ENCODE data around the gene COBLL1. TPM values are rescaled to one million over a fixed set of nuclear protein-coding genes. Genes with fewer than 3 reads are reported as not detected.

COBLL1 gene
- total RNA-seq, 3 donors from 2014 or later = 19.5 to 30.0 (median 26.1) TPM

DNA sequence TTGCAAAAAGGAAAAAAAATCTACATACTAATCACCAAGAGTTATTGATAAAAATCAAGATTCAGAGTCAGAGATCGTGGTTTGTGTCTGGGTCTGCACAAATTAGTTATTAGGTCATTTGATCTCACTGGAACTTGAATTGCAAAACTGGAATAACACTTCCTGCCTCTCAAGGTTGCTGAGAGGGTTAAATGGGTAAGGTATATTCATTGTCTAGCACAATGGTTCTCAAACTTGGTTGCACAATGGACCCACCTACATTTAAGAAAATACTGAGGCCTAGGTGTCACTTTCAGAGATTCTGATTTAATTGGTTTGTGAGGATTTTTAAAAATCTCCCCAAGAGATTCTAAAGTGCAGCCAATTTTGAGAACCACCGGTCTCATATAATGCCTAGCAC, 84.8 kb downstream of the COBLL1 start:
- Histone ChIP-seq H3K9me3 (no peaks in the 10 kb centered on the region), H3K4me3 (no peak overlapping the region), H3K36me3 (ENCODE audit: low read depth) (no peaks in the 10 kb centered on the region), H3K4me1 (ENCODE audit: low read depth) (no peaks in the 10 kb centered on the region)
- DNase-seq (no peak), ATAC-seq (no peak)
- intact Hi-C loops (cut with DNase I, micrococcal nuclease) = no loop called here
- no peak for TF ChIP-seq CTCF (IDR thresholded peaks at IDR 0.05)

DNA sequence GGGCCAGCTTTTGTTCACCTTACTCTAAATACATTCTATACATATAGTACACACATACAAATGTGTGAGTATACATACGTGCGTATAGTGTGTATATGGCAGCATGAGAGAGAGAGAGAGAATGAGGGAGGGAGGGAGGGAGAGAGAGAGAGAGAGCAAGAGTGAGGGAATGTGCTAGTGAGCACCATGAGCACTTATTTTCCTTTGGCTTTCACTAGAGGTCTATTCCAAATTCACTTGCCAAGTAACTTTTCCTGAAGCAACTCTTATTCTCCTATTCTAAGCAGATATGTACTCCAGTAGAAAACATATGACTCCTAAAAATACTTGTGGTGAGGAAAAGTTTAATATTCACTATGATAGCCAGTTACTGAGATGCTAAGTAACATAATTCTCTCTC, 85.7 kb downstream of the COBLL1 start:
- DNase-seq (no peak), ATAC-seq (no peak)
- H3K9me3 ChIP-seq = no peaks in the 10 kb centered on the region
- intact Hi-C loops (cut with DNase I, micrococcal nuclease) = no loop called here
- TF ChIP-seq CTCF (IDR thresholded peaks at IDR 0.05) = no peak
- H3K36me3 ChIP-seq (ENCODE audit: low read depth) = no peaks in the 10 kb centered on the region
- no peaks in the 10 kb centered on the region for H3K4me1 ChIP-seq (ENCODE audit: low read depth)
- no peak overlapping the region for H3K4me3 ChIP-seq

DNA sequence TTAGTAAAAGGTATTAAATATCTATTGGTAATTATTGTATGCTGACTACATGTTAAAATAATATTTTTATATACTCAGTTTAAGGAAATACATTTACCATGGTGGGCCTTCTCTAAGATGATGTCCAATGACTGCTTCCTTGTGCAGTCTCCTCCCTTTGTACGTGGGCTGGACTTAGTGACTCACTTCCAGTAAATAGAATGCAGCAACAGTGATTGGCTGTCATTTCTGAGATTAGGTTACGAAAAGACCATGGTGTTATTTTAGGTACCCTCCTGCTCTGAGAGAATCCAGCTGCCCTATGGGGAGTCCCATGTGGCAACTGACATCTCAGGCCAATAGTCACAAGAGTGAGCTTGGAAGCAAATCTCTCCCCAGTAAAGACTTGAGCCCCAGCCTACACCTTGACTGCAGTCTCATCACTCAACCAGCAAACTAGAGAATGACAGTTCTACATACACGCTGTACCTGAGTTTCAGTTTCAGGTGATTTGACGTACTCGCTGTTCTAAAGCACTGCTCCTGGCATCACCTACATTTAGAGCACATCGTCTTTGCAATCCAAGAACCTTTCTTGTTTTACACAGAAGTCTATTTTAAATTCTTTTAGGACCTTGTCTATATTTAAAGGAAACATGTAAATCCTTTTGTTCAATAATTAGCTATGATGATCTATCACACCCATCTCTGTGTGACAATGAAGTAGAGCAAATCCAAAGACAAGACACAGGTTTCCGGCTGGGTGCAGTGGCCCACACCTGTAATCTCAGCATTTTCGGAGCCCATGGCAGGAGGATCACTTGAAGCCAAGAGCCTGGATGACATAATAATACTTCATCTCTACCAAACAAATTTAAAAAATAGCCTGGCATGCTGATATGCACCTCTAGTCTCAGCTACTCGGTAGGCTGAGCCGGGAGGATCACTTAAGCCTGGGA, 87.2 kb downstream of the COBLL1 start:
- H3K4me3 ChIP-seq = no peak overlapping the region
- intact Hi-C loops (cut with DNase I, micrococcal nuclease) = no loop called here
- DNase-seq (no peak), ATAC-seq (peak; percentile 60)
- H3K4me1 ChIP-seq (ENCODE audit: low read depth) = no peaks in the 10 kb centered on the region
- no peak for TF ChIP-seq CTCF (IDR thresholded peaks at IDR 0.05)
- H3K36me3 ChIP-seq (ENCODE audit: low read depth) = no peaks in the 10 kb centered on the region
- no peaks in the 10 kb centered on the region for H3K9me3 ChIP-seq

GRCh38 chr2:164752956-164753355, 88.7 kb downstream of the COBLL1 start:
- no peak for ATAC-seq
- H3K9me3 ChIP-seq = no peaks in the 10 kb centered on the region
- no peak for TF ChIP-seq CTCF (IDR thresholded peaks at IDR 0.05)
- intact Hi-C loops (cut with DNase I, micrococcal nuclease) = no loop called here
- DNase-seq = no peak
- no peaks in the 10 kb centered on the region for H3K4me1 ChIP-seq (ENCODE audit: low read depth)
- H3K4me3 ChIP-seq = no peak overlapping the region
- H3K36me3 ChIP-seq (ENCODE audit: low read depth) = no peaks in the 10 kb centered on the region

GRCh38 chr2:164747783-164748433, 93.7 kb downstream of the COBLL1 start:
- intact Hi-C loops (cut with DNase I, micrococcal nuclease) = loop anchor here in 1 of 2 donors (10.0 kb wide), 1 partner anchor 97 kb away; the partner anchor contains the start of gene COBLL1

More at GRCh38 chr2:164747783-164748433, 93.7 kb downstream of the COBLL1 start:
- Histone ChIP-seq H3K9me3 (no peaks in the 10 kb centered on the region), H3K4me3 (no peak overlapping the region), H3K36me3 (ENCODE audit: low read depth) (no peaks in the 10 kb centered on the region), H3K4me1 (ENCODE audit: low read depth) (no peaks in the 10 kb centered on the region)
- ATAC-seq (no peak), DNase-seq (no peak)
- no peak for TF ChIP-seq CTCF (IDR thresholded peaks at IDR 0.05)
